HG02798 (cell line): Measurements from ENCODE around the gene DIO3.
"Not testable (repeated sequence)": the region's sequence is repeated elsewhere in the genome, so short reads cannot be mapped to it uniquely, and the experiment has no call there.

Source experiments
- ATAC-seq: cut with Tn5 transposase; IDR thresholded peaks from one replicate; pipeline ENCODE4 v1.9.1; 2021; ENCODE audit warnings: mild to moderate bottlenecking; ENCODE audit not compliant: unreplicated experiment, poor library complexity

The DIO3 gene

GRCh38 chr14:101557321-101557695 lies 4.0 kb upstream of the DIO3 start:
- ATAC-seq = no peak

GRCh38 chr14:101557811-101558738 lies 3.2 kb upstream of the DIO3 start:
- ATAC-seq = no peak

- no peak for ATAC-seq
Measured at GRCh38 chr14:101558739-101559240, 2.5 kb upstream of the DIO3 start.

DNA sequence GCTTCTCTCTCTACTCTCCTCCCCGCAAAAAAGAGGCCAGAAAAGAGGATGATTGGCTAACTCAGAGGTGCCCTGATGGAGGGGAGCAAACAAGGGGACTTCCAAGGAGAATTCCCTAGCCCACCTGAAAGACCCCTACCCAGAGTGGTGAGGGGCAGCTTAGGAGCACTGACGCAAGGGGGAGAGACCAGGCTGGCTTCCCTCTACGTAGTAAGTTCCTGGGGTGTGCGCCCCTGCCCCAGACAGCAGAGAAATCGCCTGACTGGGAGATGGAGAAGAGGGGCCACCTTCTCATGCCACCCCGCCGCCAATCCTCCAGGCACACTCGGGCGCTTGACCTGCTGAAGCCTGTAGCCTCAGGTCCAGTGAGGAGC lies 2.1 kb upstream of the DIO3 start:
- ATAC-seq = no peak

DNA sequence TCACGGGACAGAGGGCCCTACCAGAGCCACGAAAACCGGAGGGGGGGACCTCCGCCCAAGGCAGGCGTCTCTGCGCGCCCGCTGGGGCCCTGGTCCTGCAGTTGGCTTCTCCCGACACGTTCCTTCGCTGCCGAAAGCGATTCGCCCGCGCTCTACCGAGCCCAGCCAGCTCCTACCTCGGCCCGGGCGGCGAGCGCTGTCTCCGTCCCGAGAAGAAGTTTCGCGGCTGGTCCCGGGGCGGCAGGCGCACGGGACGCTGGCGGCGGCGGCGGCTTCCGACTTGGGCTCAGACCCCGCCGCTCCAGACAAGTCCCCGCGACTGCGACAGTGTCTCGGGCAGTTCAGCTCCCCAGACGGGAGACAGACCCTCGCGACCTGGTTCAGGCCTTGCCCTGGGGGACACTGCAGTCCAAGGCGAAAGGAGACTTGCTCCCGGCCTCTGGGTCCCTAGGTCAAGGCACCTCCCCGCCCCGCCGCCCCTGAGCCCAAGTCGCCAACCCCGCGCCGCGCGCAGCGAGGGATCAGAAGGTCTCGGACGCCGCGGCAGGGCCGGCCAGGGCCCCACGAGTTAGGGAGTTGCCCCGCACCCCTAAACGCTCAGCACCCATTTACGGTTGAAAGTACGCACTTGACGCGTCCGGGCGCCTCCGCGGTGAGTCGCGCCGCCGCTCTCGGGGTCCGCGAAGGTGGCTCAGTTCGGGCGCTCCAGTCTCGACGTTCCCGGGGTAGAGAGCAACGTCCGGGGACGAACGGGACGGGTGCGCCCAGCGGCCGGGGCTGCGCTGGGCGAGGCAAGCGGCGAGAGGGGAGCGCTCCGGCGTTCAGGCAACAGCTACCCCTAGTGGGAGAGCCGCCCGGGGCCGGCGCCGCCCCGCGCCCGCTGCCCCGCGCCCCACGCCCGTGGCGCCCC lies 1.4 kb upstream of the DIO3 start:
- no peak for ATAC-seq

DNA sequence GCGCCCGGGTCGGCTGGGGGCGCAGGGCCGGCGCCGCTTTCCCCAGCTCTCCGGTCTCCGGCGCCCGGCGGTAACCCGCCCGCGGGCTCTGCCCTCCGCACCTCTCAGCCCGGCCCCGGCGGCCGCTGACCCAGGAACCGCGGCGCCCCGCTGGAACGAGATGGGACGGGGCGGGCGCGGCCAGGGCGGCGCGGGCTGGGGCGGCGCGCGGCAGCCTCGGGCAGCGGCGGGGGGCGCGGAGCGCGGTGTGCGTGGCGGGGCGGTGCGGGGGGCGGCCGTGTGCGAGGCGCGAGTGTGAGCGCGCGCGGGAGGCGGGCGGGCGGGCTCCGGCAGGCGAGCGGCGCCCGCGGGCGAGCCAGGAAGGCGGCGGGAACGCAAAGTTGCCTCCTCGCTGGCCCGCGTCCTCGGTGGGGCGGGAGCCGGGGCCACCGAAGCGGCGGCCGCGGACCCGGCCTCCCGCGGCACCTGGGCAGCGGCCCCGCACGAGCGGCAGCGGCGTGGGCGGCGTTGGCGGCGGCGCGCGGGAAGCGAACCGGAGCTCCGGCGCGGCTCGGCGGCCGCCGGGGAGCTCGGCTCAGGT lies 671 bp upstream of the DIO3 start:
- ATAC-seq = no peak

DNA sequence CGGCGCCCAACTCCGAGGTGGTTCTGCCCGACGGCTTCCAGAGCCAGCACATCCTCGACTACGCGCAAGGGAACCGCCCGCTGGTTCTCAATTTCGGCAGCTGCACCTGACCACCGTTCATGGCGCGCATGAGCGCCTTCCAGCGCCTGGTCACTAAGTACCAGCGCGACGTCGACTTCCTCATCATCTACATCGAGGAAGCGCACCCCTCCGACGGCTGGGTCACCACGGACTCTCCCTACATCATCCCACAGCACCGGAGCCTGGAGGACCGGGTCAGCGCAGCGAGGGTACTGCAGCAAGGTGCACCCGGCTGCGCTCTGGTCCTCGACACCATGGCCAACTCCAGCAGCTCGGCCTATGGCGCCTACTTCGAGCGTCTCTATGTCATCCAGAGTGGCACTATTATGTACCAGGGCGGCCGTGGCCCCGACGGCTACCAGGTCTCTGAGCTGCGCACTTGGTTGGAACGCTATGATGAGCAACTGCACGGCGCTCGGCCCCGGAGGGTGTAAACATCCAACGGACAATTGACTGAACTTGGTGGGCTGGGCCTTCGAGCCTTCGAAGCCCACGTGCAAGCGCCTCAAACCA lies 699 bp downstream of the DIO3 start:
- ATAC-seq = no peak

GRCh38 chr14:101562659-101563351 lies 1.5 kb downstream of the DIO3 start:
- no peak for ATAC-seq

GRCh38 chr14:101563352-101563653 lies 2.0 kb downstream of the DIO3 start:
- no peak for ATAC-seq

DNA sequence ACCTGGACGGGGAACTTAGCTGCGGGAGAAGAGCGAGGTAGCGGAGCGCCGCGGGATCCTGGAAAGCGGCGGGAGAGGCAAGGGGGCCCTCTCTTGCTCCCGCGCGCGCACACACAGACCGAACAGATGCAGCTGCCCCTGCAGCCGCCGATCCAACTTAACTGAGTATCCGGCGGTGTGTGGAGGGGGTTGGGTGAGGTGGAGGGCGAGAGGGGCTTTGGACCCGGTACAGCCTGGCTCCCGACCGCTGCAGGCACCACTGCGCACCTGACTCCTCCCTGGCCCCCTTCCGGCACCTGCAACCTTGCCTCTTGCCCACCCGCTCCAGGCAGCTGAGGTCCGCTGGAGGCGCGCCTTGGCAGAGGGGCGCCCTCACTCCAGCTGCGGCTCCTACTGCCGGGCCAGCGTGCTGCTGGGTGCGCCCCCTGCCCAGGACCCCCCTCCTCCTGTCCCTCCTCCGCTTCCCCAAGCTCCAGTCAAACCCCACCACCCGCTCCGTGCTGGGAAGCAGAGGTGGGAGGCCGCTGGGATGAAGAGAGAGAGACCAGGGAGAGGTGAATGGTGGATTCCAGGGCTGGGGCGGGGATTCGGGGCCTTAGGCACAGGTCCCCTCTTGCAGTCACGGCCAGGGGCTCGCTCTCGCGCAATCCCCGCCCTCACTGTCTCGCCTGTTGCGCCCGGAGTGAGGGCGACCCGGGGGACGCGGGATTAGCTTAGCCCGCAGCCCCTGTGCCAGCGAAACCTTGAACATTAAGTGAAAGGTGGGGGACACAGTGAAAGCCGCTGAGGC lies 2.6 kb downstream of the DIO3 start:
- ATAC-seq = no peak

GRCh38 chr14:101564444-101564776 lies 3.1 kb downstream of the DIO3 start:
- ATAC-seq = no peak

DNA sequence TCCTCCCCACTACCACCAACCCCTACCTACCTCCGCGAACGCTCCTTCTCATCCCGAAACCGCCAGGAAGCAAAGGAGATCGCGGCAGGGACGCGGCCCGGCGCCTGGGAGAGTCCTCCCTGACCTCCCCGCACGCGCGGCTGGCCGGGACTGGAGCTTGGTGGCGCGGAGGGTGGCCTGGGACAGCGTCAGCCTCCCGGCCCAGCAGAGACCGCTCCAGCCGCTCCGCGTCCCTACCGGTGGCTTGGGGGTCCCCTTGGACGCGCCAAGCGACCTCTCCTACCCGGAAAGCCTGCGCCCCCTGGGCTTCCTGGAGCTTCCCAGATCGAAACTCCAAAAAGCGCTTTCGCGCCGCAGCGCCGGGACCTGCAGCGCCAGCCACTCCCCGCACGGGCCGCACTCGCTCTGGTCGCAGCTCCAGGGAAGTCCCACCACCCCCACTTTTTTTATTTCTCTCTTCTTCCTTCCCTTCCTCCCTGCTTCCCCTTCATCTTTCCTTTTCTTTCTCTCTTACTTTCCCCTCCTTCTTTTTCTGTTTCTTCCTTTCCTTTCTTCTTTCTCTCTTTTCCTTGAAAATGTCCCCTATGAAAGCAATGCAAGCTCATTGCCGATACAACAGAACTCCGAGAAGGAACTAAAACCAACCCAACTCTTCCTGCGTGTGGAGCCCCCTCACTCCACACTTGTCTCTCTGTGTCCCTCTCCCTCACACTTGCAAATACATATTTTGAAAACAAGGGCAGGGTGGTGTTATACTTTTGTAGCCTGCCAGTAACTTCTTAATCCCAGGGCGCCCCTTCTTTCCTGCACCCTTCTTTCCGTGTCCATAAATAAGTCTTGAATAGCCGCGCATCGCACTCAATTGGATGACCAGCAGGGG lies 3.8 kb downstream of the DIO3 start:
- ATAC-seq = no peak

- no peak for ATAC-seq
Measured at GRCh38 chr14:101567252-101567651, 6.0 kb downstream of the DIO3 start.

GRCh38 chr14:101571004-101571403 lies 9.7 kb downstream of the DIO3 start:
- no peak for ATAC-seq

GRCh38 chr14:101572526-101572925 lies 11.2 kb downstream of the DIO3 start:
- not testable (repeated sequence) for ATAC-seq

DNA sequence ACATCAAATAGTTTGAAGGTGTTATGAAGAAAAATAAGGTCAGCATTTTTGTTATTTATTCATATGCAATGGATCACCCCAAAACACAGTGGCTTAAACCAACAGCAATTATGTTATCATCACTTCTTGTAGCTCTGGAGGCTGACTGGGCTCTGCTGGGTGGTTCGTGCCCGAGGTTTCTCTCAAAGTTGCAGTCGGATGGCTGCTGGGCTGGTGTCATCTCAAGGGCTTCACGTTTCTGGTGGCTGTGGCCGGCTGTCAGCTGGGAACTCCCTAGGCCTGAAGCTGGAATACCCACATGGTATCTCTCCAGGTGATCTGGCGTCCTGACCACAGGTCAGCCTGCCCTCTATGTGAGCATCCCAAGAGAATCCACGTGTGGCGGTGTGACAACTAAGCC lies 12.0 kb downstream of the DIO3 start:
- no peak for ATAC-seq

GRCh38 chr14:101575581-101575980 lies 14.3 kb downstream of the DIO3 start:
- ATAC-seq = no peak

- ATAC-seq = no peak
Measured at GRCh38 chr14:101577221-101577909, 16.1 kb downstream of the DIO3 start.
